HepG2 (cell line): ENCODE measurements around the gene RAMAC.

ENCODE experiments used
- CBX2 ChIP-seq, 2 experiments: fragments of 200-600 bp in 1 of 2; sonication (generic); formaldehyde crosslinking in 1 of 2; IDR thresholded peaks; 2 replicates each; pipeline versions ENCODE4 v1.7.0 to v1.8.1; 2018 to 2022; ENCODE audit warnings: low read depth in 2 of 2, low read length in 1 of 2, mild to moderate bottlenecking in 1 of 2, missing genetic modification reagents in 1 of 2
- ESRRA ChIP-seq: sonication (generic); formaldehyde crosslinking; IDR thresholded peaks from 2 replicates; pipeline ENCODE4 v1.5.1; 2020; ENCODE audit warnings: mild to moderate bottlenecking, low read depth, missing genetic modification reagents
- HDAC6 ChIP-seq: fragments of 200-600 bp; sonication (generic); IDR thresholded peaks from 2 replicates; pipeline ENCODE4 v1.7.0; 2017; ENCODE audit warnings: mild to moderate bottlenecking, antibody characterized with exemption, low read length, low read depth
- PHF21A ChIP-seq: sonication (generic); formaldehyde crosslinking; IDR thresholded peaks from 2 replicates; pipeline ENCODE4 v1.5.0; 2020; ENCODE audit warnings: mild to moderate bottlenecking, missing genetic modification reagents
- SAFB2 ChIP-seq: sonication (generic); formaldehyde crosslinking; IDR thresholded peaks from 2 replicates; pipeline ENCODE4 v1.5.1; 2020; ENCODE audit warnings: missing genetic modification reagents, low read depth, mild to moderate bottlenecking, borderline replicate concordance
- TBP ChIP-seq: sonication (generic); formaldehyde crosslinking; IDR thresholded peaks from 2 replicates; pipeline ENCODE4 v1.5.0; 2020; ENCODE audit warnings: missing genetic modification reagents
- ZBTB44 ChIP-seq: sonication (generic); formaldehyde crosslinking; IDR thresholded peaks from 2 replicates; pipeline ENCODE4 v1.4.0; 2020; ENCODE audit warnings: missing genetic modification reagents
- ZNF274 ChIP-seq: sonication (generic); formaldehyde crosslinking; IDR thresholded peaks from 2 replicates; pipeline ENCODE4 v1.5.1; 2020; ENCODE audit warnings: mild to moderate bottlenecking, missing genetic modification reagents
- ZZZ3 ChIP-seq: sonication (generic); formaldehyde crosslinking; IDR thresholded peaks from 2 replicates; pipeline ENCODE4 v1.4.0; 2020; ENCODE audit warnings: missing genetic modification reagents, mild to moderate bottlenecking, borderline replicate concordance
- TF ChIP-seq, protein P1 (sequence below): sonication (generic); formaldehyde crosslinking; IDR thresholded peaks from 2 replicates; pipeline ENCODE4 v1.4.0; 2020; ENCODE audit warnings: missing genetic modification reagents
- TF ChIP-seq, protein P2 (sequence below): sonication (generic); formaldehyde crosslinking; IDR thresholded peaks from 2 replicates; pipeline ENCODE4 v1.4.0; 2020; ENCODE audit warnings: missing genetic modification reagents

DNA sequence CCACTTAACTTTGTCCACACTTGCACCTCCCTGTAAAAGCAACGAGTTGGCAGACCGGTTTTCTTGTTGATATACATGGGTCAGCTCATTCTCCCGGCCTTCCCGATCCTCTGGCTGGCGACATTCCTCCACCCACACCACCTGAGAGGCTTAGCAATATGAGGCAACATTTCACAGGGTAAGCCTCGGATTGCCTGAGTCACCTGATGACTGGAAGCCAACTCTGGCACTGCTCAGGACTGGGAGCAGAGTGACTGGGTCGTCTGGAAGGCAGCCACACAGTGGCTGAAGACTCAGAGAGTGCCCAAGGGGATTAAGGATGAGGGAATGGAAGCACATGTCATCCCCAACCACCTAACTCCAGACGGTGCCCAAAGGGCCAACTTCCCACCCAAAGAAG, 43.3 kb upstream of the RAMAC start:
- TF ChIP-seq, protein P1, sequence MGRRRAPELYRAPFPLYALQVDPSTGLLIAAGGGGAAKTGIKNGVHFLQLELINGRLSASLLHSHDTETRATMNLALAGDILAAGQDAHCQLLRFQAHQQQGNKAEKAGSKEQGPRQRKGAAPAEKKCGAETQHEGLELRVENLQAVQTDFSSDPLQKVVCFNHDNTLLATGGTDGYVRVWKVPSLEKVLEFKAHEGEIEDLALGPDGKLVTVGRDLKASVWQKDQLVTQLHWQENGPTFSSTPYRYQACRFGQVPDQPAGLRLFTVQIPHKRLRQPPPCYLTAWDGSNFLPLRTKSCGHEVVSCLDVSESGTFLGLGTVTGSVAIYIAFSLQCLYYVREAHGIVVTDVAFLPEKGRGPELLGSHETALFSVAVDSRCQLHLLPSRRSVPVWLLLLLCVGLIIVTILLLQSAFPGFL (CRISPR knock-in tag), result no peak
- TF ChIP-seq ZNF274 (CRISPR knock-in tag), result no peak
- no peak for TF ChIP-seq SAFB2 (CRISPR knock-in tag)
- no peak for TF ChIP-seq ZBTB44 (CRISPR knock-in tag)
- no peak for TF ChIP-seq HDAC6
- no peak for TF ChIP-seq PHF21A (CRISPR knock-in tag)
- TF ChIP-seq CBX2 (IDR thresholded peaks at IDR 0.05; ENCODE audit: low read depth, low read length), result no peak
- TF ChIP-seq CBX2 (CRISPR knock-in tag; IDR thresholded peaks at IDR 0.05; ENCODE audit: low read depth), result no peak
- TF ChIP-seq, protein P2, sequence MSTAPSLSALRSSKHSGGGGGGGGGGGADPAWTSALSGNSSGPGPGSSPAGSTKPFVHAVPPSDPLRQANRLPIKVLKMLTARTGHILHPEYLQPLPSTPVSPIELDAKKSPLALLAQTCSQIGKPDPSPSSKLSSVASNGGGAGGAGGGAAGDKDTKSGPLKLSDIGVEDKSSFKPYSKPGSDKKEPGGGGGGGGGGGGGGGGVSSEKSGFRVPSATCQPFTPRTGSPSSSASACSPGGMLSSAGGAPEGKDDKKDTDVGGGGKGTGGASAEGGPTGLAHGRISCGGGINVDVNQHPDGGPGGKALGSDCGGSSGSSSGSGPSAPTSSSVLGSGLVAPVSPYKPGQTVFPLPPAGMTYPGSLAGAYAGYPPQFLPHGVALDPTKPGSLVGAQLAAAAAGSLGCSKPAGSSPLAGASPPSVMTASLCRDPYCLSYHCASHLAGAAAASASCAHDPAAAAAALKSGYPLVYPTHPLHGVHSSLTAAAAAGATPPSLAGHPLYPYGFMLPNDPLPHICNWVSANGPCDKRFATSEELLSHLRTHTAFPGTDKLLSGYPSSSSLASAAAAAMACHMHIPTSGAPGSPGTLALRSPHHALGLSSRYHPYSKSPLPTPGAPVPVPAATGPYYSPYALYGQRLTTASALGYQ (CRISPR knock-in tag), result no peak
- TF ChIP-seq TBP, result no peak
- no peak for TF ChIP-seq ESRRA (CRISPR knock-in tag)
- TF ChIP-seq ZZZ3 (CRISPR knock-in tag), result no peak
